Measurements from ENCODE around the gene OSBPL10. TPM values are rescaled to one million over a fixed set of nuclear protein-coding genes. Genes with fewer than 3 reads are reported as not detected.

Gene OSBPL10
- total and polyA plus RNA-seq, 2 of the 8 experiments (the other 6 are each of a cell fraction or from before 2014, with no cell fraction given): 26.2 to 86.7 TPM

DNA sequence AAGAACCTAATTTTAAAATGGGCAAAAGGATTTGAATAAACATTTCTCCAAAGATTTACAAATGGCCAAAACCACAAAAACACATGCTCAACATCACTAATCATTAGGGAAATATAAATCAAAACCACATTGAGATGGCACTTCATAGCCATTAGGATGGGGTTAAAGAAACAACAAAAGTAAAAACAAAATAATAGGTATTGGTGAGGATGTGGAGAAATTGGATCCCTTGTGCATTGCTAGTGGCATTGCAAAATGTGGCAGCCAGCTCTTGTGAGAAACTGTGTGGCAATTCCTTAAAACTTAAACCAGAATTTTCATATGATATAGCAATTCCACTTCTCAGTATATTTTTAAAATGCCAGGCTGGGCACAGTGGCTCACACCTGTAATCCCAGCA lies 321.8 kb downstream of the OSBPL10 start (continued):
- no peak for TF ChIP-seq POLR2A (IDR thresholded peaks at IDR 0.05; ENCODE audit: control extremely low read depth in 1 of 2, low read depth in 2 of 2, low read length in 2 of 2)

DNA sequence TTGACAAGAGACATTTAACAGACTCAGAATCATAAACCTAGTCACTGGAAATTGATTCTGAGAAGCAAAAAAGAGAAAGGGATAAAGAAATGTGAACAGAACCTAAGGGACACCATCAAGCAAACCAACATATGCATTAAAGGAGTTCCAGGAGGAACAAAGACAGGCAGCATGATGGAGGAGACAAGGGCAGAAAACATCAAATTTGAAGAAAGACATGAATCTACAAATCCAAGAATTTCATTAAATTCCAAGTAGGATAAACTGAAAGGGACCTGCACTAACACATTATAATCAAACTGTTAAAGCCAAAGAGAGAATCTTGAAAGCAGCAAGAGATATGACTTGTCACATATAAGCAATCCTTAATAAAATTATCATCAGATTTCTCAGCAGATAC lies 326.1 kb downstream of the OSBPL10 start:
- no peak overlapping the region for H3K4me2 ChIP-seq (ENCODE audit: insufficient read depth in 1 of 2, low read depth in 2 of 2, low read length in 2 of 2)
- H2BK20ac ChIP-seq (ENCODE audit: low read length): no peak overlapping the region
- H3K27ac ChIP-seq (ENCODE audit: low read depth, low read length): no peak overlapping the region
- H2BK15ac ChIP-seq (ENCODE audit: low read length): no peak overlapping the region
- H2BK120ac ChIP-seq (replicated peaks; ENCODE audit: low read depth, low read length): no peak overlapping the region
- ChIA-PET POLR2A (ENCODE audit: partially characterized antibody) (no interaction called here), CTCF (ENCODE audit: partially characterized antibody) (no interaction called here)
- no peak overlapping the region for H2AFZ ChIP-seq (ENCODE audit: low read length)
- H2AK5ac ChIP-seq (ENCODE audit: low read depth, low read length): no peak overlapping the region
- H4K5ac ChIP-seq (ENCODE audit: insufficient read length, low read depth, low read length): no peak overlapping the region
- DNase-seq (ENCODE audit: low read depth in 1 of 2, low spot score in 2 of 2): no peak
- H3K56ac ChIP-seq (replicated peaks; ENCODE audit: insufficient read length, low read depth, low read length): no peak overlapping the region
- no peak overlapping the region for H3K18ac ChIP-seq (ENCODE audit: extremely low read depth, low read length)
- H3K23me2 ChIP-seq (ENCODE audit: low read depth, low read length): no peaks in the 10 kb centered on the region
- no peak overlapping the region for H4K8ac ChIP-seq (ENCODE audit: extremely low read depth, insufficient read depth, low read length)
- no peaks in the 10 kb centered on the region for H3K79me1 ChIP-seq (ENCODE audit: low read depth, low read length)
- TF ChIP-seq GTF2F1 (IDR thresholded peaks at IDR 0.05; ENCODE audit: borderline replicate concordance, low read depth, low read length) (no peak), CTBP2 (IDR thresholded peaks at IDR 0.05; ENCODE audit: borderline replicate concordance, insufficient read depth, insufficient read length, low read length) (no peak), SUZ12 (IDR thresholded peaks at IDR 0.05; ENCODE audit: low read length) (no peak), RAD21 (IDR thresholded peaks at IDR 0.05 in 1 of 2, conservative IDR thresholded peaks at IDR 0.05 in 1 of 2; ENCODE audit: low read depth in 2 of 2, low read length in 2 of 2) (no peak), TAF7 (optimal IDR thresholded peaks at IDR 0.05; ENCODE audit: borderline replicate concordance, low read depth, low read length) (no peak)
- no peaks in the 10 kb centered on the region for H3K79me2 ChIP-seq (ENCODE audit: control insufficient read depth in 1 of 2, insufficient read depth in 2 of 2, low read length in 2 of 2)
- no peak overlapping the region for H3K4ac ChIP-seq (replicated peaks; ENCODE audit: insufficient read length, low read depth, low read length)
- no peak overlapping the region for H4K91ac ChIP-seq (replicated peaks; ENCODE audit: insufficient read length, low read length)
- no peaks in the 10 kb centered on the region for H3K4me1 ChIP-seq (replicated peaks in 1 of 4; ENCODE audit: control insufficient read depth in 3 of 4, insufficient read depth in 4 of 4, low read length in 3 of 4)
- peaks cover 16 to 29% of the 10 kb centered on the region in 2 experiments; a peak in 3 of 4 replicates for H3K9me3 ChIP-seq (ENCODE audit: insufficient read depth in 2 of 2, low read depth in 1 of 2, low read length in 1 of 2)
- H3K23ac ChIP-seq (ENCODE audit: insufficient read length): no peak overlapping the region
- peaks cover 0 to 13% (median 1%) of the 10 kb centered on the region in 4 experiments; a peak in 2 of 8 replicates for H3K36me3 ChIP-seq (ENCODE audit: control insufficient read depth in 2 of 4, insufficient read depth in 4 of 4, low read length in 3 of 4)
- no peak overlapping the region for H2BK5ac ChIP-seq (ENCODE audit: low read depth, low read length)
- no peak for FAIRE-seq
- no peak overlapping the region for H2BK12ac ChIP-seq (ENCODE audit: low read depth, low read length)
- no peak overlapping the region for H3K4me3 ChIP-seq (ENCODE audit: extremely low read depth in 1 of 4, insufficient read depth in 2 of 4, low read depth in 3 of 4, low read length in 4 of 4)
- H4K20me1 ChIP-seq (replicated peaks in 1 of 2; ENCODE audit: control insufficient read depth in 1 of 2, insufficient read depth in 2 of 2, low read length in 2 of 2): no peaks in the 10 kb centered on the region
- no peak overlapping the region for H3K14ac ChIP-seq (ENCODE audit: insufficient read length)
- H3K9ac ChIP-seq (replicated peaks in 1 of 4; ENCODE audit: extremely low read depth in 1 of 4, low read depth in 3 of 4, low read length in 3 of 4): no peak overlapping the region
- H3K27me3 ChIP-seq (replicated peaks in 1 of 4; ENCODE audit: control insufficient read depth in 3 of 4, extremely low read depth in 1 of 4, insufficient read depth in 3 of 4, low read length in 3 of 4): no peaks in the 10 kb centered on the region
